Panc1 (cell line): Measurements from ENCODE around the gene RHBDL1. TPM values are rescaled to one million over a fixed set of nuclear protein-coding genes. Genes with fewer than 3 reads are reported as not detected.
A peak's percentile ranks its signal among the peaks of the same experiment; 100 is the strongest.

ENCODE experiments used
- ATAC-seq: fragments of 200-7000 bp; cut with Tn5 transposase; 2 replicates; pipeline ENCODE4 v1.9.1; 2020; ENCODE audit warnings: mild to moderate bottlenecking, moderate library complexity
- BruUV-seq: library from RNA; stranded (reverse); fragments of 400-500 nt; replicated peaks from 2 replicates; lab custom pipeline; 2021; lab: Mats Ljungman, UMichigan
- CTCF ChIA-PET: fragments of 300-600 bp; sonication (Branson Sonifier 250); formaldehyde crosslinking; loops from one replicate; lab custom pipeline; 2022; ENCODE audit warnings: antibody characterized with exemption; lab: Charles Lee
- POLR2A ChIA-PET: fragments of 300-600 bp; sonication (Branson Sonifier 250); formaldehyde crosslinking; loops from one replicate; lab custom pipeline; 2022; ENCODE audit warnings: antibody characterized with exemption; lab: Charles Lee
- DNase-seq: peaks from one replicate; pipeline ENCODE4 v3.0.0-alpha.2; 2010; ENCODE audit warnings: low read depth, low spot score
- H3K27ac ChIP-seq: 2 replicates; pipeline ENCODE4 v1.5.1; 2011; ENCODE audit warnings: mild to moderate bottlenecking, low read length, inconsistent platforms
- H3K27me3 ChIP-seq: fragments of 200-500 bp; sonication (Bioruptor generic); 2 replicates; pipeline ENCODE4 v1.6.0; 2014; ENCODE audit warnings: low read length, inconsistent platforms; ENCODE audit not compliant: control insufficient read depth, insufficient read depth
- H3K36me3 ChIP-seq: fragments of 200-500 bp; sonication (Bioruptor generic); 2 replicates; pipeline ENCODE4 v1.5.1; 2014; ENCODE audit warnings: inconsistent platforms, mild to moderate bottlenecking, low read length, moderate library complexity; ENCODE audit not compliant: control insufficient read depth, insufficient read depth
- H3K4me1 ChIP-seq: 2 replicates; pipeline ENCODE4 v1.5.1; 2011; ENCODE audit warnings: inconsistent platforms, mild to moderate bottlenecking, low read length, moderate library complexity; ENCODE audit not compliant: control insufficient read depth, insufficient read depth
- H3K4me3 ChIP-seq, 2 experiments: 2 replicates each; pipeline ENCODE4 v1.5.1; 2011 to 2012; ENCODE audit warnings: low read depth in 2 of 2, low read length in 2 of 2, mild to moderate bottlenecking in 2 of 2, inconsistent platforms in 1 of 2, moderate library complexity in 1 of 2
- H3K9me3 ChIP-seq: fragments of 200-500 bp; sonication (Bioruptor generic); 2 replicates; pipeline ENCODE4 v1.5.1; 2014; ENCODE audit warnings: low read depth, mild to moderate bottlenecking, inconsistent platforms, low read length, moderate library complexity; ENCODE audit not compliant: control insufficient read depth, insufficient read depth
- POLR2AphosphoS5 ChIP-seq: IDR thresholded peaks from 2 replicates; pipeline ENCODE4 v1.6.1; 2012; ENCODE audit warnings: mild to moderate bottlenecking, low read depth, low read length, moderate library complexity
- SIN3A ChIP-seq: IDR thresholded peaks from 2 replicates; pipeline ENCODE4 v1.6.1; 2012; ENCODE audit warnings: low read depth, mild to moderate bottlenecking, low read length, moderate library complexity, borderline replicate concordance; ENCODE audit not compliant: insufficient read depth
- TCF7L2 ChIP-seq: IDR thresholded peaks from 2 replicates; pipeline ENCODE4 v1.6.1; 2011; ENCODE audit warnings: mild to moderate bottlenecking, low read depth, low read length, inconsistent platforms
- in situ Hi-C: cut with HindIII; loops from 2 replicates; pipeline ENCODE4 v1.10.0; 2016; ENCODE audit warnings: low sequenced_read_pairs, low pct_unique_long_range_greater_than_20kb
- intact Hi-C: fragments of 100-400 bp; cut with micrococcal nuclease; formaldehyde crosslinking; loops from one replicate; pipeline ENCODE4 v1.10.0; 2022; ENCODE audit not compliant: unreplicated experiment
- total RNA-seq: library from RNA; stranded (reverse); gene quantifications from one replicate; pipeline ENCODE4 v1.2.1, GENCODE V29; 2021; ENCODE audit not compliant: unreplicated experiment
- TF ChIP-seq, protein P1 (sequence below), 2 experiments: IDR thresholded peaks; 2 replicates each; pipeline ENCODE4 v1.6.1; 2011 to 2012; ENCODE audit warnings: low read depth in 2 of 2, control low read depth in 1 of 2, low read length in 1 of 2, mild to moderate bottlenecking in 1 of 2, moderate library complexity in 1 of 2; ENCODE audit not compliant: insufficient read depth in 1 of 2
- TF ChIP-seq, protein P2 (sequence below): fragments of 450-650 bp; IDR thresholded peaks from 2 replicates; pipeline ENCODE4 v1.5.1; 2017; ENCODE audit warnings: mild to moderate bottlenecking

RHBDL1 gene
- total RNA-seq, 1 experiment from 2014 or later = 6.6 TPM

DNA sequence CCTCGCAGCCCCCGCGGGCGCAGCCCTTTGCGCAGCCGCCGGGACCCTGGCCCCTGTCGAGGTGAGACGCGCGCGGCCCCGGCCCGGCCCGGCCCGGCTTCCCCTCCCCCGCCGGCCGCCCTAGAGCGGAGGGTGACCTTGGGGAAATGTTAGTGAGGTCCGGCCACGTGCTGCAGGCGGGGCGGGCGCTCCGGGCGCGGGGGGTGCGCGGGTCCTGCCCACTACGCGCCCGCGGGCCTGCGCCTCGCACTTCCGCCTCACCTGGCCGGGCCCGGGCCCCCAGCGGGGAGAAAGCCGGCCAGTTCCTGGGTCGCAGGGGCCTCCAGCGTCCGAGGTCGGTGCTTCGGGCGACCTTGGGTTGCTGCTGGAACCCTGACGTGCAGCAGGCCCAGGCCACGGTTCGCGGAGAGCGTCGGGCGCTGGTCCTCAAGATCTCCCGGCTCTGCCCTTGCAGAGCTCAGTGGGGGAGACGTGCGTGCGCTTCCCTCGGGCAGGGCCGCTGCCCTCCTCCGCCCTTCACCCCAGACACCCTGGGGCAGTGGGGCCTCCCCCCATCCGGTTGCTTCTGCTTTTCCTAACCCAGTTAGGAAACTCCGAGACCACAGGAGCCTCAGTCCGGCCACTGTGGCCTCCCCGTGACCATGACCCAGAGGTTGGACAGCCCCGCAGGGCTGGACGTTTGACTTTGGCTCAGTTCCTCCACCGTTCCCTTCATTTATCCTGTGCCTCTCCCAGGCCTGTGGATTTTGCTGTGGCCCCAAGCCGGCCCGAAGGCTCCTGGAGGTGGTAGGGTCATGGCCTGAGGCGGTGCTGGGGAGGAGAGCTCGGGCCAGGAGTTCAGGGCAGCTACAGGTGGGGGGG is 33.1 kb upstream of the RHBDL1 start:
- DNase-seq (no peak), ATAC-seq (peak; percentile 49)
- no peaks in the 10 kb centered on the region for H3K36me3 ChIP-seq
- peaks cover 57% of the 10 kb centered on the region for H3K4me1 ChIP-seq
- BruUV-seq = no TSS peak
- TF ChIP-seq SIN3A (no peak), TCF7L2 (no peak), POLR2AphosphoS5 (no peak)
- TF ChIP-seq, protein P1, sequence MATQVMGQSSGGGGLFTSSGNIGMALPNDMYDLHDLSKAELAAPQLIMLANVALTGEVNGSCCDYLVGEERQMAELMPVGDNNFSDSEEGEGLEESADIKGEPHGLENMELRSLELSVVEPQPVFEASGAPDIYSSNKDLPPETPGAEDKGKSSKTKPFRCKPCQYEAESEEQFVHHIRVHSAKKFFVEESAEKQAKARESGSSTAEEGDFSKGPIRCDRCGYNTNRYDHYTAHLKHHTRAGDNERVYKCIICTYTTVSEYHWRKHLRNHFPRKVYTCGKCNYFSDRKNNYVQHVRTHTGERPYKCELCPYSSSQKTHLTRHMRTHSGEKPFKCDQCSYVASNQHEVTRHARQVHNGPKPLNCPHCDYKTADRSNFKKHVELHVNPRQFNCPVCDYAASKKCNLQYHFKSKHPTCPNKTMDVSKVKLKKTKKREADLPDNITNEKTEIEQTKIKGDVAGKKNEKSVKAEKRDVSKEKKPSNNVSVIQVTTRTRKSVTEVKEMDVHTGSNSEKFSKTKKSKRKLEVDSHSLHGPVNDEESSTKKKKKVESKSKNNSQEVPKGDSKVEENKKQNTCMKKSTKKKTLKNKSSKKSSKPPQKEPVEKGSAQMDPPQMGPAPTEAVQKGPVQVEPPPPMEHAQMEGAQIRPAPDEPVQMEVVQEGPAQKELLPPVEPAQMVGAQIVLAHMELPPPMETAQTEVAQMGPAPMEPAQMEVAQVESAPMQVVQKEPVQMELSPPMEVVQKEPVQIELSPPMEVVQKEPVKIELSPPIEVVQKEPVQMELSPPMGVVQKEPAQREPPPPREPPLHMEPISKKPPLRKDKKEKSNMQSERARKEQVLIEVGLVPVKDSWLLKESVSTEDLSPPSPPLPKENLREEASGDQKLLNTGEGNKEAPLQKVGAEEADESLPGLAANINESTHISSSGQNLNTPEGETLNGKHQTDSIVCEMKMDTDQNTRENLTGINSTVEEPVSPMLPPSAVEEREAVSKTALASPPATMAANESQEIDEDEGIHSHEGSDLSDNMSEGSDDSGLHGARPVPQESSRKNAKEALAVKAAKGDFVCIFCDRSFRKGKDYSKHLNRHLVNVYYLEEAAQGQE (IDR thresholded peaks at IDR 0.05; ENCODE audit: insufficient read depth in 1 of 2, low read depth in 2 of 2, low read length in 1 of 2) = no peak
- TF ChIP-seq, protein P2, sequence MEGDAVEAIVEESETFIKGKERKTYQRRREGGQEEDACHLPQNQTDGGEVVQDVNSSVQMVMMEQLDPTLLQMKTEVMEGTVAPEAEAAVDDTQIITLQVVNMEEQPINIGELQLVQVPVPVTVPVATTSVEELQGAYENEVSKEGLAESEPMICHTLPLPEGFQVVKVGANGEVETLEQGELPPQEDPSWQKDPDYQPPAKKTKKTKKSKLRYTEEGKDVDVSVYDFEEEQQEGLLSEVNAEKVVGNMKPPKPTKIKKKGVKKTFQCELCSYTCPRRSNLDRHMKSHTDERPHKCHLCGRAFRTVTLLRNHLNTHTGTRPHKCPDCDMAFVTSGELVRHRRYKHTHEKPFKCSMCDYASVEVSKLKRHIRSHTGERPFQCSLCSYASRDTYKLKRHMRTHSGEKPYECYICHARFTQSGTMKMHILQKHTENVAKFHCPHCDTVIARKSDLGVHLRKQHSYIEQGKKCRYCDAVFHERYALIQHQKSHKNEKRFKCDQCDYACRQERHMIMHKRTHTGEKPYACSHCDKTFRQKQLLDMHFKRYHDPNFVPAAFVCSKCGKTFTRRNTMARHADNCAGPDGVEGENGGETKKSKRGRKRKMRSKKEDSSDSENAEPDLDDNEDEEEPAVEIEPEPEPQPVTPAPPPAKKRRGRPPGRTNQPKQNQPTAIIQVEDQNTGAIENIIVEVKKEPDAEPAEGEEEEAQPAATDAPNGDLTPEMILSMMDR = no peak
- POLR2A ChIA-PET = no interaction called here
- in situ Hi-C loops = no loop called here
- peak overlapping the region; percentile 64 to 75 for H3K4me3 ChIP-seq
- H3K27ac ChIP-seq = peak overlapping the region; percentile 91
- intact Hi-C loops = no loop called here
- CTCF ChIA-PET = no interaction called here
- H3K9me3 ChIP-seq = no peaks in the 10 kb centered on the region
- H3K27me3 ChIP-seq = no peaks in the 10 kb centered on the region

DNA sequence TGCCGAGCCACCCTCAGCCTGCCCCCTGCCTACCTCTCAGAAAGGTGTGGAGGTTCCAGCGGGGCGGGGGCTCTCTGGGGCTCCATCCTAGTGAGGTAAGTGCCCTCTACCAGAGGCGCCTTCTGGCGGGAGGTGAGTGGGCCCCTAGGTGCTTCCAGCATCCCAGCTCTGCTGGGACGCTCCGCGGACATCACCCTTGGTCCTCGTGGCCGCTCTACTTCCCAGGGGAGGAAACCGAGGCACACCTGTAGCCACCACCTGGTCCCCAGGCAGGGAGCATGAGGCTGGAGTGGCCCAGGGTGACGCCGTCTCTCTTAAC is 32.5 kb upstream of the RHBDL1 start:
- DNase-seq = no peak
- CTCF ChIA-PET = no interaction called here
- TF ChIP-seq, protein P2 = no peak
- TF ChIP-seq POLR2AphosphoS5 = no peak
- no peak for TF ChIP-seq TCF7L2
- TF ChIP-seq SIN3A = no peak
- TF ChIP-seq, protein P1 (IDR thresholded peaks at IDR 0.05; ENCODE audit: insufficient read depth in 1 of 2, low read depth in 2 of 2, low read length in 1 of 2) = no peak
- no peaks in the 10 kb centered on the region for H3K36me3 ChIP-seq
- peak overlapping the region; percentile 91 for H3K27ac ChIP-seq
- H3K27me3 ChIP-seq = no peaks in the 10 kb centered on the region
- in situ Hi-C loops (no loop called here), intact Hi-C loops (no loop called here)
- no peak for ATAC-seq
- H3K9me3 ChIP-seq = no peaks in the 10 kb centered on the region
- POLR2A ChIA-PET = no interaction called here
- H3K4me1 ChIP-seq = peaks cover 57% of the 10 kb centered on the region
- H3K4me3 ChIP-seq = peak overlapping the region; percentile 64 to 75
- BruUV-seq = no TSS peak
